Retinal pigment epithelial cell (primary cell): Measurements from ENCODE around the gene CCDC184.

ENCODE experiments used
- DNase-seq: peaks from one replicate; pipeline ENCODE4 v3.0.0-alpha.2; 2010; ENCODE audit warnings: low read depth
- H3K4me3 ChIP-seq: 2 replicates; pipeline ENCODE4 v1.5.1; 2011; ENCODE audit warnings: mild to moderate bottlenecking, low read length, control low read depth, moderate library complexity
- TF ChIP-seq, protein P1 (sequence below): conservative IDR thresholded peaks from 2 replicates; pipeline ENCODE4 v1.5.1; 2011; ENCODE audit warnings: low read depth, low read length, control low read depth, inconsistent platforms

CCDC184 gene

DNA sequence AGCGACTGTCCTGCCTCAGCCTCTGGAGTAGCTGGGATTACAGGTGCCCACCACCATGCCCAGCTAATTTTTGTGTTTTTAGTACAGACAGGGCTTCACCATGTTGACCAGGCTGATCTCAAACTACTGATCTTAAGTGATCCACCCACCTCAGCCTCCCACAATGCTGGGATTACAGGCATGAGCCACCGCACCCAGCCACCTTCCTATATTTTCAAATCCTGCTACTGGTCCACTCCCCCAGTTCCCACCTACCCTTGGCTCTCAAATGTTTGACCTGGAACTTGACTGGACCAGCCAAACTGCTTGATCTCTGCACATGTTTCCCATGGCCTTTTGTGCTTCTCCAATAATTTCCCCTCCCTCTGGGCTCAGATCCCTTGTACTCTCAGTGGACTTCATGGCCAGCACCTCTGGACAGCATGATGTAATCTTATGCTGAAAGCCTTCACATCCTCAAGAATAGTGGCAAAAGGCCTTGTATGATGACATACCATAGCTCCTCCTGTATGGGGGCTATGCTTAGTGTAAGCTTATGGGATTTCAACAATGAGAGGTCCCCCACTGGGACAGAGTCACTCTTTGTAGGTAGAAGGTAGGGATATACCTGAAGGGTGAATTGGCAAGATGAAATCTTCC is 2.5 kb upstream of the CCDC184 start:
- TF ChIP-seq, protein P1, sequence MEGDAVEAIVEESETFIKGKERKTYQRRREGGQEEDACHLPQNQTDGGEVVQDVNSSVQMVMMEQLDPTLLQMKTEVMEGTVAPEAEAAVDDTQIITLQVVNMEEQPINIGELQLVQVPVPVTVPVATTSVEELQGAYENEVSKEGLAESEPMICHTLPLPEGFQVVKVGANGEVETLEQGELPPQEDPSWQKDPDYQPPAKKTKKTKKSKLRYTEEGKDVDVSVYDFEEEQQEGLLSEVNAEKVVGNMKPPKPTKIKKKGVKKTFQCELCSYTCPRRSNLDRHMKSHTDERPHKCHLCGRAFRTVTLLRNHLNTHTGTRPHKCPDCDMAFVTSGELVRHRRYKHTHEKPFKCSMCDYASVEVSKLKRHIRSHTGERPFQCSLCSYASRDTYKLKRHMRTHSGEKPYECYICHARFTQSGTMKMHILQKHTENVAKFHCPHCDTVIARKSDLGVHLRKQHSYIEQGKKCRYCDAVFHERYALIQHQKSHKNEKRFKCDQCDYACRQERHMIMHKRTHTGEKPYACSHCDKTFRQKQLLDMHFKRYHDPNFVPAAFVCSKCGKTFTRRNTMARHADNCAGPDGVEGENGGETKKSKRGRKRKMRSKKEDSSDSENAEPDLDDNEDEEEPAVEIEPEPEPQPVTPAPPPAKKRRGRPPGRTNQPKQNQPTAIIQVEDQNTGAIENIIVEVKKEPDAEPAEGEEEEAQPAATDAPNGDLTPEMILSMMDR: no peak
- no peak overlapping the region for H3K4me3 ChIP-seq

GRCh38 chr12:48182631-48183030 is 813 bp upstream of the CCDC184 start:
- no peak for DNase-seq
- TF ChIP-seq, protein P1: no peak
- H3K4me3 ChIP-seq: peak overlapping the region; percentile 49

More for the DNA sequence above, 2.5 kb upstream of the CCDC184 start:
- no peak for DNase-seq

GRCh38 chr12:48183876-48184548 is 568 bp downstream of the CCDC184 start:
- no peak for DNase-seq
- H3K4me3 ChIP-seq: peak overlapping the region; percentile 49
- TF ChIP-seq, protein P1: no peak

- no peak for DNase-seq
- no peak overlapping the region for H3K4me3 ChIP-seq
- TF ChIP-seq, protein P1: no peak
These were observed 1.1 kb downstream of the CCDC184 start for GRCh38 chr12:48184549-48184922.

DNA sequence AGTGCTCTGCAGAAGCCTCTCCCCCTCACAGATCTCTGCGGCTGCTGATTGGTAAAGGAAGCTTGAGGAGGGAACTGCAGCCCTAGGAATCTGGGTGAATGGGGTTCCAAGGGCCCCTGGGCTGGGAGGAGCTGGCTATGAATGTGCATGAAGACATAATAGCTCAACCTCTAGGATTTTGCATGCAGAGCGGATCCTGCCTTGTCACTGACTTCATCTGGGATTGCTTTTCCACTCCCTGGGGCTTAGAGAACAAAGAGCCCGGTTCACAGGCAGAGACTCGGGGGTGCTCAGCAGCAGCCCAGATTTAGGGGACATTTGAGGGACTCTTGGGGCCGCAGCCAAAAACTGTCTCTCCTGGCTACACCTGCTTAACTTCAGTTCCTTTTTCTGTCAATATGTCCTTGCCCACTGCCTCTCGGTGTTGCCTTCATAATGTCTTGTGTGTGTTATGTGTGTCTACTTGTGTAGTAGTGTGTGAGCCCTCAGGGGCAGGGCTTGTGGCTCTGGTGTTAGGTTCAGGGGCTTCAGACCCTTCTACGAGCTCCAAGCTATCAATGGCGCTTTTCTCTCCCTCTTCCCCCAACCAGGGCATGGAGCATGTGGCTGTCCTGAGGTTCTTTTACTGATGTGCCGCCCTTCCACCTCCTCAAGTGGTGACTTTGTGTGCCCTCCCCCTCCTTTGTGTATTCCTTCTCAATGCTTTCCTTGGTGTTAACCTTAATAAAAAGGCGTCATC is 1.9 kb downstream of the CCDC184 start:
- H3K4me3 ChIP-seq: no peak overlapping the region
- no peak for DNase-seq
- TF ChIP-seq, protein P1: no peak

GRCh38 chr12:48187916-48188695 is 4.7 kb downstream of the CCDC184 start:
- H3K4me3 ChIP-seq: no peak overlapping the region
- DNase-seq: no peak
- TF ChIP-seq, protein P1: no peak
